Measurements from ENCODE around the gene SLC26A8. TPM values are rescaled to one million over a fixed set of nuclear protein-coding genes. Genes with fewer than 3 reads are reported as not detected.

Gene SLC26A8
- polyA plus RNA-seq, 1 donor from 2014 or later: not detected

DNA sequence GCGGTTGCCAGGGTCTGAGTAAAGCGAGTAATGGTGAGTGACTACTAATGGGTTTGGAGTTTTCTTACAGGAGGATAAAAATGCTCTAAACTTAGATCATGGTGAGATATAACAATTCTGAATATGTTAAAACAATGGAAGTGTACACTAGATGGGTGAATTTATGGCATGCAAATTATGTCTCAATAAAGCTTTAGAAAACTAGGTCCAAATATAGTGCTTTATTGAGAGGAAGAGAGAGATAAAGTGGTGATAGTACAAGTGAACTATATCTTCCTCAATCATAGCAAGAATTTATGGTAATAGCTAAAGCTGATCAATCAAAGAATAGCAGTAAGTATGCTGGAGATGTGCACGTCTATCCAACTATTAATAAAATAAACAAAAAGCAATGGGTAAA, 127.4 kb downstream of the SLC26A8 start:
- no peak overlapping the region for H3K4me2 ChIP-seq (ENCODE audit: low read length)
- H3K9me2 ChIP-seq (ENCODE audit: insufficient read depth, low read length): no peaks in the 10 kb centered on the region
- H3K79me2 ChIP-seq (replicated peaks; ENCODE audit: insufficient read depth, low read length): peaks cover 53% of the 10 kb centered on the region
- no peak overlapping the region for H3K27ac ChIP-seq (ENCODE audit: low read length)
- no peaks in the 10 kb centered on the region for H3K27me3 ChIP-seq (ENCODE audit: insufficient read depth, low read depth, low read length)
- no peaks in the 10 kb centered on the region for H3K36me3 ChIP-seq (ENCODE audit: insufficient read depth, low read length)
- no peak for TF ChIP-seq EZH2 (IDR thresholded peaks at IDR 0.05; ENCODE audit: borderline replicate concordance, insufficient read depth, low read length, poor library complexity, severe bottlenecking)
- no peak for TF ChIP-seq EP300 (conservative IDR thresholded peaks at IDR 0.05; ENCODE audit: poor library complexity, severe bottlenecking)
- TF ChIP-seq TAF1 (IDR thresholded peaks at IDR 0.05; ENCODE audit: low read depth): no peak
- no peak for TF ChIP-seq SMC3 (conservative IDR thresholded peaks at IDR 0.05; ENCODE audit: poor library complexity)
- TF ChIP-seq POLR2AphosphoS5 (IDR thresholded peaks at IDR 0.05): no peak
- TF ChIP-seq, protein P1, sequence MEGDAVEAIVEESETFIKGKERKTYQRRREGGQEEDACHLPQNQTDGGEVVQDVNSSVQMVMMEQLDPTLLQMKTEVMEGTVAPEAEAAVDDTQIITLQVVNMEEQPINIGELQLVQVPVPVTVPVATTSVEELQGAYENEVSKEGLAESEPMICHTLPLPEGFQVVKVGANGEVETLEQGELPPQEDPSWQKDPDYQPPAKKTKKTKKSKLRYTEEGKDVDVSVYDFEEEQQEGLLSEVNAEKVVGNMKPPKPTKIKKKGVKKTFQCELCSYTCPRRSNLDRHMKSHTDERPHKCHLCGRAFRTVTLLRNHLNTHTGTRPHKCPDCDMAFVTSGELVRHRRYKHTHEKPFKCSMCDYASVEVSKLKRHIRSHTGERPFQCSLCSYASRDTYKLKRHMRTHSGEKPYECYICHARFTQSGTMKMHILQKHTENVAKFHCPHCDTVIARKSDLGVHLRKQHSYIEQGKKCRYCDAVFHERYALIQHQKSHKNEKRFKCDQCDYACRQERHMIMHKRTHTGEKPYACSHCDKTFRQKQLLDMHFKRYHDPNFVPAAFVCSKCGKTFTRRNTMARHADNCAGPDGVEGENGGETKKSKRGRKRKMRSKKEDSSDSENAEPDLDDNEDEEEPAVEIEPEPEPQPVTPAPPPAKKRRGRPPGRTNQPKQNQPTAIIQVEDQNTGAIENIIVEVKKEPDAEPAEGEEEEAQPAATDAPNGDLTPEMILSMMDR (IDR thresholded peaks at IDR 0.05; ENCODE audit: poor library complexity, severe bottlenecking): no peak
- no peak for TF ChIP-seq RAD21 (conservative IDR thresholded peaks at IDR 0.05)
- TF ChIP-seq MXI1 (conservative IDR thresholded peaks at IDR 0.05; ENCODE audit: poor library complexity, severe bottlenecking): no peak
- TF ChIP-seq, protein P2, sequence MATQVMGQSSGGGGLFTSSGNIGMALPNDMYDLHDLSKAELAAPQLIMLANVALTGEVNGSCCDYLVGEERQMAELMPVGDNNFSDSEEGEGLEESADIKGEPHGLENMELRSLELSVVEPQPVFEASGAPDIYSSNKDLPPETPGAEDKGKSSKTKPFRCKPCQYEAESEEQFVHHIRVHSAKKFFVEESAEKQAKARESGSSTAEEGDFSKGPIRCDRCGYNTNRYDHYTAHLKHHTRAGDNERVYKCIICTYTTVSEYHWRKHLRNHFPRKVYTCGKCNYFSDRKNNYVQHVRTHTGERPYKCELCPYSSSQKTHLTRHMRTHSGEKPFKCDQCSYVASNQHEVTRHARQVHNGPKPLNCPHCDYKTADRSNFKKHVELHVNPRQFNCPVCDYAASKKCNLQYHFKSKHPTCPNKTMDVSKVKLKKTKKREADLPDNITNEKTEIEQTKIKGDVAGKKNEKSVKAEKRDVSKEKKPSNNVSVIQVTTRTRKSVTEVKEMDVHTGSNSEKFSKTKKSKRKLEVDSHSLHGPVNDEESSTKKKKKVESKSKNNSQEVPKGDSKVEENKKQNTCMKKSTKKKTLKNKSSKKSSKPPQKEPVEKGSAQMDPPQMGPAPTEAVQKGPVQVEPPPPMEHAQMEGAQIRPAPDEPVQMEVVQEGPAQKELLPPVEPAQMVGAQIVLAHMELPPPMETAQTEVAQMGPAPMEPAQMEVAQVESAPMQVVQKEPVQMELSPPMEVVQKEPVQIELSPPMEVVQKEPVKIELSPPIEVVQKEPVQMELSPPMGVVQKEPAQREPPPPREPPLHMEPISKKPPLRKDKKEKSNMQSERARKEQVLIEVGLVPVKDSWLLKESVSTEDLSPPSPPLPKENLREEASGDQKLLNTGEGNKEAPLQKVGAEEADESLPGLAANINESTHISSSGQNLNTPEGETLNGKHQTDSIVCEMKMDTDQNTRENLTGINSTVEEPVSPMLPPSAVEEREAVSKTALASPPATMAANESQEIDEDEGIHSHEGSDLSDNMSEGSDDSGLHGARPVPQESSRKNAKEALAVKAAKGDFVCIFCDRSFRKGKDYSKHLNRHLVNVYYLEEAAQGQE (IDR thresholded peaks at IDR 0.05; ENCODE audit: borderline replicate concordance): no peak
- H2AFZ ChIP-seq (ENCODE audit: low read depth, low read length): no peak overlapping the region
- no peaks in the 10 kb centered on the region for H4K20me1 ChIP-seq (ENCODE audit: insufficient read depth)
- no peaks in the 10 kb centered on the region for H3K9me3 ChIP-seq (ENCODE audit: low read length)
- H3K9ac ChIP-seq (ENCODE audit: low read length): no peak overlapping the region
- no peaks in the 10 kb centered on the region for H3F3A ChIP-seq (ENCODE audit: insufficient read depth, low read length, poor library complexity, severe bottlenecking)
- H3K4me3 ChIP-seq (ENCODE audit: low read length): no peak overlapping the region

DNA sequence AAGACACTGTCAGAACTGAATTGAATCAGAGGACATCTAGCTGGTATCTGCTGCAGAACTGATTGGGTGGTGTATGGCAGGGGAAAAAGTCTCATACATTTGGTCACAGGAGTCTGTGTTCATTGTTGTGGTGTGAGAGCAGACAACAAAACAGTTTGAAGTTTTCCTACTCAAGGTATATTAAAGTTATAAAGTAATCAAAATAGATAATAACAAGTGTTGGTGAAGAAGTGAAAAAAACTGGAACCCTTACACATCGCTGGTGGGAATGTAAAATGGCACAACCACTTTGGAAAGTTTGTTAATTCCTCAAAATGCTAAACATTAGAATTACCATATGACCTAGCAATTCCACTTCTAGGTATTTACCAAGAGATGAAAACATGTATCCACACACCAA, 128.2 kb downstream of the SLC26A8 start:
- no peak overlapping the region for H3K4me2 ChIP-seq (ENCODE audit: low read length)
- H4K20me1 ChIP-seq (ENCODE audit: insufficient read depth): no peaks in the 10 kb centered on the region
- H3K4me3 ChIP-seq (ENCODE audit: low read length): no peak overlapping the region
- H2AFZ ChIP-seq (ENCODE audit: low read depth, low read length): no peak overlapping the region
- no peak overlapping the region for H3K9ac ChIP-seq (ENCODE audit: low read length)
- peaks cover 45% of the 10 kb centered on the region for H3K79me2 ChIP-seq (replicated peaks; ENCODE audit: insufficient read depth, low read length)
- no peaks in the 10 kb centered on the region for H3K27me3 ChIP-seq (ENCODE audit: insufficient read depth, low read depth, low read length)
- H3K27ac ChIP-seq (ENCODE audit: low read length): no peak overlapping the region
- H3K36me3 ChIP-seq (ENCODE audit: insufficient read depth, low read length): no peaks in the 10 kb centered on the region
- no peaks in the 10 kb centered on the region for H3K9me2 ChIP-seq (ENCODE audit: insufficient read depth, low read length)
- no peaks in the 10 kb centered on the region for H3F3A ChIP-seq (ENCODE audit: insufficient read depth, low read length, poor library complexity, severe bottlenecking)
- TF ChIP-seq EZH2 (IDR thresholded peaks at IDR 0.05; ENCODE audit: borderline replicate concordance, insufficient read depth, low read length, poor library complexity, severe bottlenecking): no peak
- TF ChIP-seq POLR2AphosphoS5 (IDR thresholded peaks at IDR 0.05): no peak
- TF ChIP-seq, protein P1 (IDR thresholded peaks at IDR 0.05; ENCODE audit: poor library complexity, severe bottlenecking): no peak
- TF ChIP-seq TAF1 (IDR thresholded peaks at IDR 0.05; ENCODE audit: low read depth): no peak
- TF ChIP-seq RAD21 (conservative IDR thresholded peaks at IDR 0.05): no peak
- no peak for TF ChIP-seq MXI1 (conservative IDR thresholded peaks at IDR 0.05; ENCODE audit: poor library complexity, severe bottlenecking)
- no peak for TF ChIP-seq SMC3 (conservative IDR thresholded peaks at IDR 0.05; ENCODE audit: poor library complexity)
- no peak for TF ChIP-seq EP300 (conservative IDR thresholded peaks at IDR 0.05; ENCODE audit: poor library complexity, severe bottlenecking)
- TF ChIP-seq, protein P2 (IDR thresholded peaks at IDR 0.05; ENCODE audit: borderline replicate concordance): no peak
- H3K9me3 ChIP-seq (ENCODE audit: low read length): no peaks in the 10 kb centered on the region
